ENCODE measurements around the gene VTI1A.

Gene VTI1A

GRCh38 chr10:112446055-112446854, 760 bp upstream of the VTI1A start:
- ChIA-PET POLR2A (interaction anchor here (0.6 to 1.2 kb wide), 4 partner anchors 11 to 385 kb away, joined by 3 to 6 read pairs (median 4); no protein-coding TSS in a partner anchor), CTCF (interaction anchor here (0.5 to 4.1 kb wide), 4 partner anchors 11 to 1383 kb away, joined by 3 to 12 read pairs (median 3); no protein-coding TSS in a partner anchor)
- H3K4me1 ChIP-seq (ENCODE audit: control insufficient read depth, insufficient read depth, low read length): peaks cover 5% of the 10 kb centered on the region
- H3K4me3 ChIP-seq (ENCODE audit: low read depth, low read length): peak overlapping the region; percentile 99
- H3K27ac ChIP-seq (ENCODE audit: extremely low read depth, low read depth, low read length): peak overlapping the region; percentile 89
- no peaks in the 10 kb centered on the region for H3K9me3 ChIP-seq (ENCODE audit: control insufficient read depth, insufficient read depth, low read depth, low read length)
- H3K36me3 ChIP-seq (ENCODE audit: control insufficient read depth in 2 of 2, insufficient read depth in 1 of 2, low read length in 2 of 2): peaks cover 16 to 37% of the 10 kb centered on the region in 2 experiments
- TF ChIP-seq SETDB1 (IDR thresholded peaks at IDR 0.05; ENCODE audit: insufficient read length, low read length) (no peak), ZNF302 (tag by site-specific recombination; IDR thresholded peaks at IDR 0.05; ENCODE audit: low read depth) (no peak), ZBTB48 (tag by site-specific recombination; IDR thresholded peaks at IDR 0.05) (peak; percentile 22; the same call in 1 of the 2 replicates), PRDM1 (tag by site-specific recombination; IDR thresholded peaks at IDR 0.05) (peak; percentile 92), ZNF121 (tag by site-specific recombination; IDR thresholded peaks at IDR 0.05) (no peak), KLF9 (tag by site-specific recombination; IDR thresholded peaks at IDR 0.05; ENCODE audit: low read depth) (no peak), ZNF626 (tag by site-specific recombination; IDR thresholded peaks at IDR 0.05) (no peak), SP3 (tag by site-specific recombination; IDR thresholded peaks at IDR 0.05) (peak; percentile 20; the same call in 1 of the 2 replicates), ZNF416 (tag by site-specific recombination; IDR thresholded peaks at IDR 0.05) (no peak), ZNF366 (tag by site-specific recombination; conservative IDR thresholded peaks at IDR 0.05) (peak; percentile 77), MZF1 (tag by site-specific recombination; IDR thresholded peaks at IDR 0.05; ENCODE audit: borderline replicate concordance) (peak; percentile 14; the same call in 1 of the 2 replicates), ZNF335 (tag by site-specific recombination; conservative IDR thresholded peaks at IDR 0.05) (peak; percentile 89), SCRT2 (tag by site-specific recombination; IDR thresholded peaks at IDR 0.05) (peak; percentile 70), ZNF274 (IDR thresholded peaks at IDR 0.05; ENCODE audit: low read length) (no peak), ZNF274 (tag by site-specific recombination; IDR thresholded peaks at IDR 0.05; ENCODE audit: borderline replicate concordance) (no peak)
- TF ChIP-seq, protein P1, sequence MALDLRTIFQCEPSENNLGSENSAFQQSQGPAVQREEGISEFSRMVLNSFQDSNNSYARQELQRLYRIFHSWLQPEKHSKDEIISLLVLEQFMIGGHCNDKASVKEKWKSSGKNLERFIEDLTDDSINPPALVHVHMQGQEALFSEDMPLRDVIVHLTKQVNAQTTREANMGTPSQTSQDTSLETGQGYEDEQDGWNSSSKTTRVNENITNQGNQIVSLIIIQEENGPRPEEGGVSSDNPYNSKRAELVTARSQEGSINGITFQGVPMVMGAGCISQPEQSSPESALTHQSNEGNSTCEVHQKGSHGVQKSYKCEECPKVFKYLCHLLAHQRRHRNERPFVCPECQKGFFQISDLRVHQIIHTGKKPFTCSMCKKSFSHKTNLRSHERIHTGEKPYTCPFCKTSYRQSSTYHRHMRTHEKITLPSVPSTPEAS (tag by site-specific recombination; IDR thresholded peaks at IDR 0.05): no peak
- TF ChIP-seq, protein P2, sequence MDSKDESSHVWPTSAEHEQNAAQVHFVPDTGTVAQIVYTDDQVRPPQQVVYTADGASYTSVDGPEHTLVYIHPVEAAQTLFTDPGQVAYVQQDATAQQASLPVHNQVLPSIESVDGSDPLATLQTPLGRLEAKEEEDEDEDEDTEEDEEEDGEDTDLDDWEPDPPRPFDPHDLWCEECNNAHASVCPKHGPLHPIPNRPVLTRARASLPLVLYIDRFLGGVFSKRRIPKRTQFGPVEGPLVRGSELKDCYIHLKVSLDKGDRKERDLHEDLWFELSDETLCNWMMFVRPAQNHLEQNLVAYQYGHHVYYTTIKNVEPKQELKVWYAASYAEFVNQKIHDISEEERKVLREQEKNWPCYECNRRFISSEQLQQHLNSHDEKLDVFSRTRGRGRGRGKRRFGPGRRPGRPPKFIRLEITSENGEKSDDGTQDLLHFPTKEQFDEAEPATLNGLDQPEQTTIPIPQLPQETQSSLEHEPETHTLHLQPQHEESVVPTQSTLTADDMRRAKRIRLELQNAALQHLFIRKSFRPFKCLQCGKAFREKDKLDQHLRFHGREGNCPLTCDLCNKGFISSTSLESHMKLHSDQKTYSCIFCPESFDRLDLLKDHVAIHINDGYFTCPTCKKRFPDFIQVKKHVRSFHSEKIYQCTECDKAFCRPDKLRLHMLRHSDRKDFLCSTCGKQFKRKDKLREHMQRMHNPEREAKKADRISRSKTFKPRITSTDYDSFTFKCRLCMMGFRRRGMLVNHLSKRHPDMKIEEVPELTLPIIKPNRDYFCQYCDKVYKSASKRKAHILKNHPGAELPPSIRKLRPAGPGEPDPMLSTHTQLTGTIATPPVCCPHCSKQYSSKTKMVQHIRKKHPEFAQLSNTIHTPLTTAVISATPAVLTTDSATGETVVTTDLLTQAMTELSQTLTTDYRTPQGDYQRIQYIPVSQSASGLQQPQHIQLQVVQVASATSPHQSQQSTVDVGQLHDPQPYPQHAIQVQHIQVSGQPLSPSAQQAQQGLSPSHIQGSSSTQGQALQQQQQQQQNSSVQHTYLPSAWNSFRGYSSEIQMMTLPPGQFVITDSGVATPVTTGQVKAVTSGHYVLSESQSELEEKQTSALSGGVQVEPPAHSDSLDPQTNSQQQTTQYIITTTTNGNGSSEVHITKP (tag by site-specific recombination; IDR thresholded peaks at IDR 0.05): peak; percentile 79

- Histone ChIP-seq H3K4me3 (ENCODE audit: low read depth, low read length) (peak overlapping the region; percentile 99), H3K27ac (ENCODE audit: extremely low read depth, low read depth, low read length) (peak overlapping the region; percentile 89), H3K9me3 (ENCODE audit: control insufficient read depth, insufficient read depth, low read depth, low read length) (no peaks in the 10 kb centered on the region), H3K4me1 (ENCODE audit: control insufficient read depth, insufficient read depth, low read length) (peaks cover 5% of the 10 kb centered on the region), H3K36me3 (ENCODE audit: control insufficient read depth in 2 of 2, insufficient read depth in 1 of 2, low read length in 2 of 2) (peaks cover 16 to 24% of the 10 kb centered on the region in 2 experiments)
- ChIA-PET CTCF (no interaction called here), POLR2A (interaction anchor here (0.5 to 1.2 kb wide), 4 partner anchors 12 to 514 kb away, joined by 3 to 6 read pairs (median 3); no protein-coding TSS in a partner anchor)
- TF ChIP-seq ZNF654 (tag by site-specific recombination; IDR thresholded peaks at IDR 0.05; ENCODE audit: low read depth) (no peak), ZNF335 (tag by site-specific recombination; conservative IDR thresholded peaks at IDR 0.05) (no peak), ZNF19 (tag by site-specific recombination; IDR thresholded peaks at IDR 0.05; ENCODE audit: low read depth) (no peak), ZNF175 (tag by site-specific recombination; IDR thresholded peaks at IDR 0.05) (no peak), ZNF426 (tag by site-specific recombination; IDR thresholded peaks at IDR 0.05) (no peak), ZNF707 (tag by site-specific recombination; IDR thresholded peaks at IDR 0.05) (no peak), RBAK (tag by site-specific recombination; IDR thresholded peaks at IDR 0.05) (no peak), ZNF768 (tag by site-specific recombination; IDR thresholded peaks at IDR 0.05) (no peak), ZNF510 (tag by site-specific recombination; IDR thresholded peaks at IDR 0.05; ENCODE audit: insufficient replicate concordance) (no peak), ZNF169 (tag by site-specific recombination; IDR thresholded peaks at IDR 0.05) (no peak)
- TF ChIP-seq, protein P3, sequence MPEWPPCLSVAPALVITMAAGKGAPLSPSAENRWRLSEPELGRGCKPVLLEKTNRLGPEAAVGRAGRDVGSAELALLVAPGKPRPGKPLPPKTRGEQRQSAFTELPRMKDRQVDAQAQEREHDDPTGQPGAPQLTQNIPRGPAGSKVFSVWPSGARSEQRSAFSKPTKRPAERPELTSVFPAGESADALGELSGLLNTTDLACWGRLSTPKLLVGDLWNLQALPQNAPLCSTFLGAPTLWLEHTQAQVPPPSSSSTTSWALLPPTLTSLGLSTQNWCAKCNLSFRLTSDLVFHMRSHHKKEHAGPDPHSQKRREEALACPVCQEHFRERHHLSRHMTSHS (tag by site-specific recombination; IDR thresholded peaks at IDR 0.05): no peak
- TF ChIP-seq, protein P4, sequence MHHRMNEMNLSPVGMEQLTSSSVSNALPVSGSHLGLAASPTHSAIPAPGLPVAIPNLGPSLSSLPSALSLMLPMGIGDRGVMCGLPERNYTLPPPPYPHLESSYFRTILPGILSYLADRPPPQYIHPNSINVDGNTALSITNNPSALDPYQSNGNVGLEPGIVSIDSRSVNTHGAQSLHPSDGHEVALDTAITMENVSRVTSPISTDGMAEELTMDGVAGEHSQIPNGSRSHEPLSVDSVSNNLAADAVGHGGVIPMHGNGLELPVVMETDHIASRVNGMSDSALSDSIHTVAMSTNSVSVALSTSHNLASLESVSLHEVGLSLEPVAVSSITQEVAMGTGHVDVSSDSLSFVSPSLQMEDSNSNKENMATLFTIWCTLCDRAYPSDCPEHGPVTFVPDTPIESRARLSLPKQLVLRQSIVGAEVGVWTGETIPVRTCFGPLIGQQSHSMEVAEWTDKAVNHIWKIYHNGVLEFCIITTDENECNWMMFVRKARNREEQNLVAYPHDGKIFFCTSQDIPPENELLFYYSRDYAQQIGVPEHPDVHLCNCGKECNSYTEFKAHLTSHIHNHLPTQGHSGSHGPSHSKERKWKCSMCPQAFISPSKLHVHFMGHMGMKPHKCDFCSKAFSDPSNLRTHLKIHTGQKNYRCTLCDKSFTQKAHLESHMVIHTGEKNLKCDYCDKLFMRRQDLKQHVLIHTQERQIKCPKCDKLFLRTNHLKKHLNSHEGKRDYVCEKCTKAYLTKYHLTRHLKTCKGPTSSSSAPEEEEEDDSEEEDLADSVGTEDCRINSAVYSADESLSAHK (tag by site-specific recombination; IDR thresholded peaks at IDR 0.05): no peak
Measured at GRCh38 chr10:112447620-112447928, 559 bp downstream of the VTI1A start.
